HepG2 (cell line): ENCODE measurements around the gene SPATA46. TPM values are rescaled to one million over a fixed set of nuclear protein-coding genes. Genes with fewer than 3 reads are reported as not detected.

ENCODE experiments used
- ATAC-seq: fragments of 200-7000 bp; cut with Tn5 transposase; 3 replicates; pipeline ENCODE4 v1.9.1; 2020; ENCODE audit warnings: mild to moderate bottlenecking, moderate library complexity
- BruUV-seq: library from RNA; stranded (reverse); fragments of 400-500 nt; replicated peaks from 2 replicates; lab custom pipeline; 2021; lab: Mats Ljungman, UMichigan
- CTCF ChIA-PET: fragments of 300-600 bp; formaldehyde crosslinking; extraction: SDS; loops from one replicate; lab custom pipeline; 2021; ENCODE audit warnings: low total read pairs, inconsistent platforms, low intra/inter-chr PET ratio; lab: Yijun Ruan, JAX
- POLR2A ChIA-PET: fragments of 350-600 bp; sonication (Branson Sonifier 250); formaldehyde crosslinking; loops from one replicate; lab custom pipeline; 2020; ENCODE audit warnings: antibody characterized with exemption, inconsistent platforms; lab: Yijun Ruan, JAX
- DNase-seq: peaks from one replicate; pipeline ENCODE4 v3.0.0-alpha.2; 2015; ENCODE audit warnings: low spot score
- FAIRE-seq: peaks from 3 replicates; lab custom pipeline; 2011; peaks lifted over from hg19 to GRCh38; lab: Jason Lieb, UNC
- H2AFZ ChIP-seq: one replicate; pipeline ENCODE4 v1.6.1; 2011; ENCODE audit warnings: low read length, inconsistent platforms
- H3K27ac ChIP-seq: fragments of 300-600 bp; 3 replicates; pipeline ENCODE4 v1.8.0; 2011; ENCODE audit warnings: mixed run types, mild to moderate bottlenecking, mixed read lengths, low read length, inconsistent platforms; ENCODE audit not compliant: insufficient read depth; ENCODE audit errors: extremely low read length
- H3K27me3 ChIP-seq, 2 experiments: fragments of 200-600 bp in 1 of 2; 2 replicates in 1 of 2; 3 replicates in 1 of 2; pipeline versions ENCODE4 v1.6.0 to v1.8.0; 2011; ENCODE audit warnings: low read length in 2 of 2, mild to moderate bottlenecking in 2 of 2, moderate library complexity in 2 of 2, inconsistent platforms in 1 of 2; ENCODE audit not compliant: insufficient read depth in 2 of 2, control insufficient read depth in 1 of 2
- H3K36me3 ChIP-seq, 2 experiments: fragments of 200-600 bp in 1 of 2; replicated peaks in 1 of 2; 2 replicates in 1 of 2; 3 replicates in 1 of 2; pipeline versions ENCODE4 v1.5.1 to v1.8.0; 2011; ENCODE audit warnings: low read length in 2 of 2, inconsistent platforms in 1 of 2; ENCODE audit not compliant: insufficient read depth in 2 of 2, control insufficient read depth in 1 of 2
- H3K4me1 ChIP-seq: 2 replicates; pipeline ENCODE4 v1.5.1; 2012; ENCODE audit warnings: low read length, inconsistent platforms; ENCODE audit not compliant: insufficient read depth
- H3K4me2 ChIP-seq: 2 replicates; pipeline ENCODE4 v1.6.0; 2011; ENCODE audit warnings: low read depth, low read length, inconsistent platforms
- H3K4me3 ChIP-seq, 3 experiments: fragments of 200-600 bp in 1 of 3; sonication (generic), shearing (Covaris generic) in 1 of 3; replicated peaks in 1 of 3; 2 replicates each; pipeline ENCODE4 v1.5.1; 2011 to 2016; ENCODE audit warnings: low read length in 3 of 3, inconsistent platforms in 2 of 3, low read depth in 2 of 3, mild to moderate bottlenecking in 2 of 3, control low read depth in 1 of 3, mixed read lengths in 1 of 3; ENCODE audit not compliant: insufficient read depth in 1 of 3
- H3K79me2 ChIP-seq: one replicate; pipeline ENCODE4 v1.6.1; 2011; ENCODE audit warnings: low read length, inconsistent platforms; ENCODE audit not compliant: insufficient read depth
- H3K9ac ChIP-seq: 2 replicates; pipeline ENCODE4 v1.6.0; 2011; ENCODE audit warnings: mild to moderate bottlenecking, low read depth, low read length, inconsistent platforms; ENCODE audit not compliant: insufficient read depth
- H3K9me3 ChIP-seq: 2 replicates; pipeline ENCODE4 v1.5.1; 2012; ENCODE audit warnings: mild to moderate bottlenecking, low read length
- H4K20me1 ChIP-seq: 2 replicates; pipeline ENCODE4 v1.6.0; 2011; ENCODE audit warnings: inconsistent platforms, mild to moderate bottlenecking, low read length, moderate library complexity; ENCODE audit not compliant: insufficient read depth
- GABPB1 ChIP-seq: IDR thresholded peaks from 2 replicates; pipeline ENCODE4 v1.6.1; 2016; ENCODE audit warnings: mild to moderate bottlenecking, missing genetic modification reagents, moderate library complexity, missing compliant biosample characterization
- ZBTB39 ChIP-seq: sonication (generic); formaldehyde crosslinking; IDR thresholded peaks from 2 replicates; pipeline ENCODE4 v1.5.0; 2020; ENCODE audit warnings: missing genetic modification reagents
- ZFAT ChIP-seq: sonication (generic); formaldehyde crosslinking; conservative IDR thresholded peaks from 2 replicates; pipeline ENCODE4 v1.8.1; 2023; ENCODE audit warnings: missing genetic modification reagents, inconsistent platforms
- ZNF883 ChIP-seq: sonication (generic); formaldehyde crosslinking; IDR thresholded peaks from 2 replicates; pipeline ENCODE4 v1.5.1; 2020; ENCODE audit warnings: mild to moderate bottlenecking, missing genetic modification reagents; ENCODE audit errors: not compliant biosample characterization
- WGBS: methylation state at CpG from one replicate; pipeline ENCODE4 v1.1.6; 2017; ENCODE audit warnings: low lambda C conversion rate; 5-methylcytosine and 5-hydroxymethylcytosine counted together
- in situ Hi-C: cut with HindIII; loops from 2 replicates; pipeline ENCODE4 v1.10.0; 2017; ENCODE audit warnings: low pct_unique_long_range_greater_than_20kb; ENCODE audit not compliant: extremely low pct_ligation_motif_present
- intact Hi-C: fragments of 100-400 bp; cut with micrococcal nuclease; formaldehyde crosslinking; loops from one replicate; pipeline ENCODE4 v1.10.0; 2022; ENCODE audit not compliant: unreplicated experiment
- polyA plus RNA-seq, 8 experiments: library from polyadenylated mRNA; depleted of rRNA in 3 of 8; stranded (reverse) in 7 of 8; unstranded in 1 of 8; fragments of >200 nt; fragmentation: Illumina TruSeq in 4 of 8; extraction: Trizol in 4 of 8; gene quantifications; 2 replicates each; pipeline versions ENCODE4 v1.2.1 to v1.2.3, GENCODE V29; 2011 to 2016; ENCODE audit warnings: low read depth in 4 of 8, missing spikeins in 1 of 8, mixed read lengths in 1 of 8; ENCODE audit not compliant: insufficient read depth in 1 of 8
- total RNA-seq, 5 experiments: library from RNA; depleted of rRNA; stranded (reverse); fragments of >200 nt; fragmentation: Illumina TruSeq; extraction: Trizol; gene quantifications; 2 replicates each; pipeline ENCODE4 v1.2.3, GENCODE V29; 2016; ENCODE audit warnings: low read depth in 1 of 5

Gene SPATA46
- total and polyA plus RNA-seq, 2 of the 13 experiments (the other 11 are each of a cell fraction or from before 2014, with no cell fraction given) = not detected

GRCh38 chr1:162383516-162383915, 6.9 kb upstream of the SPATA46 start:
- in situ Hi-C loops = no loop called here

GRCh38 chr1:162383091-162383490, 6.4 kb upstream of the SPATA46 start:
- Histone ChIP-seq H3K79me2 (no peaks in the 10 kb centered on the region), H3K27me3 (no peaks in the 10 kb centered on the region), H3K4me2 (no peak overlapping the region), H3K4me3 (no peak overlapping the region), H3K9me3 (no peaks in the 10 kb centered on the region), H3K9ac (no peak overlapping the region), H3K4me1 (no peaks in the 10 kb centered on the region), H3K27ac (no peak overlapping the region), H2AFZ (no peak overlapping the region), H3K36me3 (peaks cover 4 to 7% of the 10 kb centered on the region in 2 experiments; a peak in 4 of 5 replicates), H4K20me1 (no peaks in the 10 kb centered on the region)
- ChIA-PET CTCF (no interaction called here), POLR2A (no interaction called here)
- FAIRE-seq (no peak), ATAC-seq (no peak), DNase-seq (no peak)
- 100% methylated on average over 2 of the region's 6 CpGs for WGBS
- in situ Hi-C loops = no loop called here
- BruUV-seq = no TSS peak
- TF ChIP-seq ZBTB39 (CRISPR knock-in tag) (no peak), ZFAT (no peak), GABPB1 (CRISPR knock-in tag) (no peak)
- intact Hi-C loops = no loop called here

More at GRCh38 chr1:162383516-162383915, 6.9 kb upstream of the SPATA46 start:
- ATAC-seq (no peak), DNase-seq (no peak), FAIRE-seq (no peak)
- Histone ChIP-seq H3K9ac (no peak overlapping the region), H3K79me2 (no peaks in the 10 kb centered on the region), H2AFZ (no peak overlapping the region), H3K4me2 (no peak overlapping the region), H3K4me1 (peaks cover under 1% of the 10 kb centered on the region; the same call in 1 of the 2 replicates), H3K27ac (no peak overlapping the region), H3K9me3 (no peaks in the 10 kb centered on the region), H4K20me1 (no peaks in the 10 kb centered on the region), H3K36me3 (peaks cover 4 to 7% of the 10 kb centered on the region in 2 experiments; a peak in 4 of 5 replicates), H3K27me3 (no peaks in the 10 kb centered on the region), H3K4me3 (no peak overlapping the region)
- intact Hi-C loops = no loop called here
- WGBS = 100% methylated on average over 5 of the region's 8 CpGs
- TF ChIP-seq ZNF883 (CRISPR knock-in tag) = no peak
- ChIA-PET POLR2A (no interaction called here), CTCF (no interaction called here)
- BruUV-seq = no TSS peak
